ENCODE measurements around the gene ACTN4.

DNA sequence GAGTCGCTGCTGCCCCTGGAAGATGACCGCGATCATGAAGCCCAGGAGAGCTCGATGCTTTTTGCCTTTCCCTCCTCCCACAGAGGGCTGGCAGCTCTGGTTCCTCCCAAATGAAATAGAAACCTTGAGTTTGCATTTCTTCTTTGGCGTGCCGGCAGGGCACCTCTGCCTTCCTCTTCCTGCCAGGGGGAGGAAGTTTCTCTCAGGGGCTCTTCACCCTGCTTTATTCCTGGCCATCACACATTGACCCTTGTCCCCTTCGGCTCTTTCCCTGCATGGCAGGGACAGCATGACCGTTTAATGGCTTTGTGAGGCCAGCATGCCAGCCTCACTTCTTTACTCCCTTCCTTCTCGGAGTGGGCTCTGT, 47.9 kb downstream of the ACTN4 start:
- TF ChIP-seq, protein P1, sequence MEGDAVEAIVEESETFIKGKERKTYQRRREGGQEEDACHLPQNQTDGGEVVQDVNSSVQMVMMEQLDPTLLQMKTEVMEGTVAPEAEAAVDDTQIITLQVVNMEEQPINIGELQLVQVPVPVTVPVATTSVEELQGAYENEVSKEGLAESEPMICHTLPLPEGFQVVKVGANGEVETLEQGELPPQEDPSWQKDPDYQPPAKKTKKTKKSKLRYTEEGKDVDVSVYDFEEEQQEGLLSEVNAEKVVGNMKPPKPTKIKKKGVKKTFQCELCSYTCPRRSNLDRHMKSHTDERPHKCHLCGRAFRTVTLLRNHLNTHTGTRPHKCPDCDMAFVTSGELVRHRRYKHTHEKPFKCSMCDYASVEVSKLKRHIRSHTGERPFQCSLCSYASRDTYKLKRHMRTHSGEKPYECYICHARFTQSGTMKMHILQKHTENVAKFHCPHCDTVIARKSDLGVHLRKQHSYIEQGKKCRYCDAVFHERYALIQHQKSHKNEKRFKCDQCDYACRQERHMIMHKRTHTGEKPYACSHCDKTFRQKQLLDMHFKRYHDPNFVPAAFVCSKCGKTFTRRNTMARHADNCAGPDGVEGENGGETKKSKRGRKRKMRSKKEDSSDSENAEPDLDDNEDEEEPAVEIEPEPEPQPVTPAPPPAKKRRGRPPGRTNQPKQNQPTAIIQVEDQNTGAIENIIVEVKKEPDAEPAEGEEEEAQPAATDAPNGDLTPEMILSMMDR (IDR thresholded peaks at IDR 0.05; ENCODE audit: extremely low read depth in 1 of 2, insufficient read depth in 1 of 2, low read depth in 1 of 2, low read length in 2 of 2) = no peak
- TF ChIP-seq, protein P2, sequence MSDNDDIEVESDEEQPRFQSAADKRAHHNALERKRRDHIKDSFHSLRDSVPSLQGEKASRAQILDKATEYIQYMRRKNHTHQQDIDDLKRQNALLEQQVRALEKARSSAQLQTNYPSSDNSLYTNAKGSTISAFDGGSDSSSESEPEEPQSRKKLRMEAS (IDR thresholded peaks at IDR 0.05; ENCODE audit: insufficient read depth, insufficient read length) = no peak
- TF ChIP-seq EZH2 (IDR thresholded peaks at IDR 0.05; ENCODE audit: borderline replicate concordance, low read depth, low read length, severe bottlenecking) (no peak), POLR2A (IDR thresholded peaks at IDR 0.05; ENCODE audit: low read depth, low read length) (no peak), POLR2AphosphoS5 (IDR thresholded peaks at IDR 0.05; ENCODE audit: insufficient read depth, low read depth, low read length) (no peak), JUN (IDR thresholded peaks at IDR 0.05; ENCODE audit: borderline replicate concordance, insufficient read depth, insufficient read length, low read depth) (no peak), MYC (IDR thresholded peaks at IDR 0.05; ENCODE audit: low read depth, low read length) (no peak), FOS (IDR thresholded peaks at IDR 0.05; ENCODE audit: borderline replicate concordance, insufficient read depth, low read length) (no peak), GATA2 (IDR thresholded peaks at IDR 0.05; ENCODE audit: insufficient read depth, insufficient read length, low read depth, low read length) (no peak)
